Activated naive CD8-positive, alpha-beta T cell (primary cell): ENCODE data around the gene NAV3.

Experiments used
- H3K27ac Mint-ChIP-seq: one replicate; pipeline ENCODE4 v1.8.0; 2021; ENCODE audit warnings: mixed read lengths
- H3K27me3 Mint-ChIP-seq: one replicate; pipeline ENCODE4 v1.8.0; 2021; ENCODE audit warnings: mixed read lengths
- H3K36me3 Mint-ChIP-seq: one replicate; pipeline ENCODE4 v1.8.0; 2021; ENCODE audit warnings: mixed read lengths
- H3K4me1 Mint-ChIP-seq: one replicate; pipeline ENCODE4 v1.8.0; 2021; ENCODE audit warnings: low read depth, mixed read lengths
- H3K4me3 Mint-ChIP-seq: one replicate; pipeline ENCODE4 v1.8.0; 2021; ENCODE audit warnings: mild to moderate bottlenecking, mixed read lengths
- H3K9me3 Mint-ChIP-seq: one replicate; pipeline ENCODE4 v1.8.0; 2021; ENCODE audit warnings: low read depth, mixed read lengths

NAV3 gene

DNA sequence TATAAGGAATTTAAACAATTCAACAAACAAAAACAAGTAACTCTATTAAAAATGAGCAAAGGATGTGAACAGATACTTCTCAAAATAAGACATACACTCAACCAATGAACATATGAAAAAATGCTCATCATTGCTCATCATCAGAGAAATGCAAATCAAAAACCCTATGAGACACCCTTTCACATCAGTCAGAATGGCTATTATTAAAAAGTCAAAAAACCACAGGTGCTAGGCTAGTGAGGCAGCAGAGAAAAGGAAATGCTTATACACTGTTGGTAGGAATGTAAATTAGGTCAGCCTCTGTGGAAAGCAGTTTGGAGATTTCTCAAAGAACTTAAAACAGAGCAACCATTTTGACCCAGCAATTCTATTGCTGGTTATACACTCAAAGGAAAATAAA, 52.0 kb downstream of the NAV3 start:
- Mint-ChIP-seq H3K9me3 (peaks cover 14% of the 10 kb centered on the region), H3K4me1 (no peaks in the 10 kb centered on the region), H3K27me3 (no peaks in the 10 kb centered on the region), H3K27ac (no peak overlapping the region), H3K4me3 (no peak overlapping the region), H3K36me3 (no peaks in the 10 kb centered on the region)

DNA sequence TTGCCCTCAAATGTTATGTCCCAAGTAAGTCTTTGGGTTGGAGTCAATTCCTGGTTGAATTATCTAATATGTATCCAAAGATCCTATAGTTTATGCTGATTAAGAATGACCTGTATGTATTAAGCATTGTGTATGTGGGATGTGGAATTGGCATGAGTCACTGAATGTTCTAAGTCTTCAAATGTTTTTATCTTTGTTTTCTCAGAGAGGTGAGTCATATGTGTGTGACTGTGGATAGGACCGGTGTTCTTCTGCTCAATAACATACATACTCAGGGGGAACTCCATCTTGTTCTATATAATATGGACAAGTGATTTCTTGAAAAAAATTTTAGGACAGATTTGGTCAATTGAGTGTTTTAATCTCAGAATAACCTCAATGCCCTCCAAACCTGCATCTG, 57.9 kb downstream of the NAV3 start:
- H3K27me3 Mint-ChIP-seq = no peaks in the 10 kb centered on the region
- H3K36me3 Mint-ChIP-seq = no peaks in the 10 kb centered on the region
- H3K9me3 Mint-ChIP-seq = peaks cover 12% of the 10 kb centered on the region
- no peak overlapping the region for H3K27ac Mint-ChIP-seq
- H3K4me1 Mint-ChIP-seq = no peaks in the 10 kb centered on the region
- H3K4me3 Mint-ChIP-seq = no peak overlapping the region

GRCh38 chr12:77891518-77892147, 60.9 kb downstream of the NAV3 start:
- no peak overlapping the region for H3K27ac Mint-ChIP-seq
- H3K27me3 Mint-ChIP-seq = no peaks in the 10 kb centered on the region
- no peaks in the 10 kb centered on the region for H3K4me1 Mint-ChIP-seq
- H3K4me3 Mint-ChIP-seq = no peak overlapping the region
- H3K9me3 Mint-ChIP-seq = peaks cover 5% of the 10 kb centered on the region
- no peaks in the 10 kb centered on the region for H3K36me3 Mint-ChIP-seq

DNA sequence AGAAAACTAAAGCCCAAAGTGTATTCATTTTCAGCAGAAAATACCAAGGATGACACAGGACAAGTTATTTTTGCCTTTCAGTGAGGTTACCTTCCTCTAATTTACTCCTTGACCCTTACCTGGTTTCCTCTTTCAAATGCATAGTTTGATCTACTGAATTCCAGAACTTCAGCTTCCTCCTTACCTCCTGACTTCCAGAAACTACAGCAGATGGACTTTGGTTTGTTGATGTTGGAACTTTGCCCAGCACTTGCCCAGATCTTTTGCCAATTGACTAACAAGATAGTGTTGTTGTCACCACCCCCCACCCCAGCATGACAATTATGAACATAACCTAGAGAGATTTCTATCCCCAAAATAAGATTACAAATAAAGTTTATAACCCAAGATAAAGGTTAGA, 63.2 kb downstream of the NAV3 start:
- Mint-ChIP-seq H3K4me1 (no peaks in the 10 kb centered on the region), H3K9me3 (peaks cover 4% of the 10 kb centered on the region), H3K27ac (no peak overlapping the region), H3K27me3 (no peaks in the 10 kb centered on the region), H3K4me3 (no peak overlapping the region), H3K36me3 (no peaks in the 10 kb centered on the region)

DNA sequence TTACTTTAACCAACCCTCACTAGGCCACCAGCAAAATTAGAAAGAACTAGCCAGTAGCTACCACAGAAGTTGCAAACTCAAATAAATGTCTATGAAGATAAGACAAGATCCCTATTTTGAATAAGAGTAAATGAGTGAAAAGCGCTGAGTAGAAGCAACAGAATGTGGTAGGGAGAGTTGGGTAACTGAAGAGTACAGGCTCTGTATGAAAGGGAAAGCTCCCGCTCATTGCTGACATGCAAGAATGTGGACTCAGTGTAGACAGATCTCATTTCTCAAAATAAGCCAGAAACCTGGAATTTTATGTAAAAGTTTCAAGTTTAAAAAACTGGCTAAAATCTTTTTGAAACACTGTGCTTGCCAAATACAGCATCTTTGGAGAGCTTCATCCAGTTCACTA, 63.9 kb downstream of the NAV3 start:
- Mint-ChIP-seq H3K4me1 (no peaks in the 10 kb centered on the region), H3K4me3 (no peak overlapping the region), H3K36me3 (no peaks in the 10 kb centered on the region), H3K27ac (no peak overlapping the region), H3K27me3 (no peaks in the 10 kb centered on the region), H3K9me3 (peaks cover 7% of the 10 kb centered on the region)

DNA sequence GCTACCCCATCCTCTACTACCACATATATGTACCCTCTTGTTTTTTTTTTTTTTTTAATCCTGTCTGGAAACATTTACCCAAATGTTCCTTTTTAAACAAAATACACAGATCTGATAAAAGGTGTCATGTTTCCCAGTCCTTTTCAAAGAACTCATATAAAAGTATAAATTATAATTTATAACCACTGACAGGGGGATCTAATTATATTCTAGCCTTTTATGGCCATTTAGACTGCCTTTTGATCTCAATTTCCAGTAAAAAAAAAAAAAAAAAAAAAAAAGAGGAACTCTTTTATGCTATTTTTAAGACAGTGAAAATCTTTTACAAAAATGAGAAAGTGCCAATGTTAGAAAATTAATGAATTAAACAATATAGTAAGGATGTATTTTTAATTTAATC, 65.0 kb downstream of the NAV3 start:
- H3K4me1 Mint-ChIP-seq = no peaks in the 10 kb centered on the region
- no peaks in the 10 kb centered on the region for H3K27me3 Mint-ChIP-seq
- H3K9me3 Mint-ChIP-seq = peaks cover 7% of the 10 kb centered on the region
- H3K36me3 Mint-ChIP-seq = no peaks in the 10 kb centered on the region
- H3K27ac Mint-ChIP-seq = no peak overlapping the region
- no peak overlapping the region for H3K4me3 Mint-ChIP-seq

GRCh38 chr12:77907936-77908335, 77.2 kb downstream of the NAV3 start:
- Mint-ChIP-seq H3K27me3 (no peaks in the 10 kb centered on the region), H3K4me1 (no peaks in the 10 kb centered on the region), H3K36me3 (no peaks in the 10 kb centered on the region), H3K9me3 (peaks cover 26% of the 10 kb centered on the region), H3K27ac (no peak overlapping the region), H3K4me3 (no peak overlapping the region)

- Mint-ChIP-seq H3K9me3 (peaks cover 17% of the 10 kb centered on the region), H3K4me1 (no peaks in the 10 kb centered on the region), H3K27me3 (no peaks in the 10 kb centered on the region), H3K4me3 (no peak overlapping the region), H3K27ac (no peak overlapping the region), H3K36me3 (no peaks in the 10 kb centered on the region)
Measured at GRCh38 chr12:77914081-77914488, 83.4 kb downstream of the NAV3 start.

DNA sequence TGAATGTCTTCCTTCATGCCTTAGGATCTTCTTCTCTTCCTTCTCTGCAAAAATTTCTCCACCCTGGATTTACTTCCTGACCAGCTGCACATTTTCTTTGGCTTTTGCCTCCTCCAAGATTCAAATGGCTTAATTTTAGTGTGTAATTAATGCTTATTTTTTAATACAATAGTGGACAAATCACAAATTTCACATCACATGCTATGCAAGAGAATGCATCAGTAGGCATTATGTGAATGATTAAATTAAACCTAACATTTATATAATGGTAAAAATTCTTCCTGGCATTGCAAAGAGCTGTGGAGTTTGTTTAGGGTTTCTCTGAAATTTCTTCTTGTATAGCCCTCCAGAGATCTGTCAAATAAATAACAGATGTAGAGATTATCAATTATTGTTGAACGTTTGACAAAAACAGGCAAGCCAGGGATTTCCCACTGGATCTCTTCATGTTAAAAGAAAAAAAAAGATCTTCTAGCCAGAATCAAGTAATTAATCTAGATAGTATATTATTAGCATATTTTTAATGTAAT, 84.4 kb downstream of the NAV3 start:
- Mint-ChIP-seq H3K27ac (no peak overlapping the region), H3K27me3 (no peaks in the 10 kb centered on the region), H3K4me1 (no peaks in the 10 kb centered on the region), H3K4me3 (no peak overlapping the region), H3K36me3 (no peaks in the 10 kb centered on the region), H3K9me3 (peaks cover 16% of the 10 kb centered on the region)

- no peaks in the 10 kb centered on the region for H3K27me3 Mint-ChIP-seq
- no peaks in the 10 kb centered on the region for H3K4me1 Mint-ChIP-seq
- H3K27ac Mint-ChIP-seq = no peak overlapping the region
- H3K36me3 Mint-ChIP-seq = no peaks in the 10 kb centered on the region
- peaks cover 6% of the 10 kb centered on the region for H3K9me3 Mint-ChIP-seq
- H3K4me3 Mint-ChIP-seq = no peak overlapping the region
Measured at GRCh38 chr12:77916276-77916675, 85.6 kb downstream of the NAV3 start.

- Mint-ChIP-seq H3K27ac (no peak overlapping the region), H3K4me1 (no peaks in the 10 kb centered on the region), H3K4me3 (no peak overlapping the region), H3K9me3 (peaks cover 4% of the 10 kb centered on the region), H3K36me3 (no peaks in the 10 kb centered on the region), H3K27me3 (no peaks in the 10 kb centered on the region)
Measured at GRCh38 chr12:77918046-77918445, 87.4 kb downstream of the NAV3 start.

GRCh38 chr12:77919450-77919849, 88.8 kb downstream of the NAV3 start:
- H3K27me3 Mint-ChIP-seq = no peaks in the 10 kb centered on the region
- H3K9me3 Mint-ChIP-seq = peaks cover 4% of the 10 kb centered on the region
- H3K4me1 Mint-ChIP-seq = no peaks in the 10 kb centered on the region
- no peaks in the 10 kb centered on the region for H3K36me3 Mint-ChIP-seq
- no peak overlapping the region for H3K27ac Mint-ChIP-seq
- H3K4me3 Mint-ChIP-seq = no peak overlapping the region

GRCh38 chr12:77923882-77924281, 93.2 kb downstream of the NAV3 start:
- H3K4me3 Mint-ChIP-seq = no peak overlapping the region
- H3K27me3 Mint-ChIP-seq = no peaks in the 10 kb centered on the region
- no peaks in the 10 kb centered on the region for H3K4me1 Mint-ChIP-seq
- H3K27ac Mint-ChIP-seq = no peak overlapping the region
- H3K9me3 Mint-ChIP-seq = peaks cover 4% of the 10 kb centered on the region
- no peaks in the 10 kb centered on the region for H3K36me3 Mint-ChIP-seq

GRCh38 chr12:77924703-77925102, 94.0 kb downstream of the NAV3 start:
- Mint-ChIP-seq H3K36me3 (no peaks in the 10 kb centered on the region), H3K4me3 (no peak overlapping the region), H3K9me3 (peaks cover under 1% of the 10 kb centered on the region), H3K4me1 (no peaks in the 10 kb centered on the region), H3K27ac (no peak overlapping the region), H3K27me3 (no peaks in the 10 kb centered on the region)

- Mint-ChIP-seq H3K4me3 (no peak overlapping the region), H3K4me1 (no peaks in the 10 kb centered on the region), H3K36me3 (no peaks in the 10 kb centered on the region), H3K27me3 (no peaks in the 10 kb centered on the region), H3K9me3 (no peaks in the 10 kb centered on the region), H3K27ac (no peak overlapping the region)
Measured at GRCh38 chr12:77925536-77926108, 94.9 kb downstream of the NAV3 start.

DNA sequence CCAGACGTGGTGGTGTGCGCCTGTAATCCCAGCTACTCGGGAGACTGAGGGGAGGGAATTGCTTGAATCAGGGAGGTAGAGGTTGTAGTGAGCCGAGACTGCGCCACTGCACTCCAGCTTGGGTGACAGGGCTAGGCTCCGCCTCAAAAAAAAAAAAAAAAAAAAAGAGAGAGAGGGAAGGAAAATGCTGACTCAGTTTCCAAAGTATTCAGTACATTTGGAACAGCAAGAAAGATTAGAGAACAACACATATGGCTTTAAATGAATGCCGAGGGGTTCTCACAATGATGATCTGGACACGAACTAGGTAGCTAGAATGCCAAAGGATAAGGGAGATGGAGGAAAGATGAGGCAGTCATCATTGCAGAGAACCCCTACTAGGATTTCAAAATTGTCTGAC, 97.4 kb downstream of the NAV3 start:
- H3K27me3 Mint-ChIP-seq = no peaks in the 10 kb centered on the region
- H3K36me3 Mint-ChIP-seq = no peaks in the 10 kb centered on the region
- no peak overlapping the region for H3K27ac Mint-ChIP-seq
- H3K9me3 Mint-ChIP-seq = no peaks in the 10 kb centered on the region
- H3K4me3 Mint-ChIP-seq = no peak overlapping the region
- H3K4me1 Mint-ChIP-seq = no peaks in the 10 kb centered on the region
